SU-DHL-6 (cell line): ENCODE data around the gene HOOK2.
A peak's percentile ranks its signal among the peaks of the same experiment; 100 is the strongest.

Source experiments
- H2AFZ ChIP-seq: fragments of 200-600 bp; sonication (generic); 2 replicates; pipeline ENCODE4 v1.6.1; 2014; ENCODE audit warnings: low read depth, mild to moderate bottlenecking, moderate library complexity, mixed read lengths, antibody characterized with exemption, low read length; ENCODE audit not compliant: severe bottlenecking
- H3F3A ChIP-seq: fragments of 200-600 bp; shearing (Covaris generic); 2 replicates; pipeline ENCODE4 v1.6.0; 2016; ENCODE audit warnings: antibody characterized with exemption, mild to moderate bottlenecking; ENCODE audit not compliant: insufficient read depth
- H3K27ac ChIP-seq: fragments of 200-600 bp; sonication (generic); 2 replicates; pipeline ENCODE4 v1.5.1; 2016; ENCODE audit warnings: low read depth, mild to moderate bottlenecking, low read length, moderate library complexity, mixed read lengths
- H3K27me3 ChIP-seq: fragments of 200-600 bp; sonication (generic), shearing (Covaris generic); 2 replicates; pipeline ENCODE4 v1.6.0; 2014; ENCODE audit warnings: mild to moderate bottlenecking, low read length
- H3K36me3 ChIP-seq: fragments of 200-600 bp; sonication (generic); 2 replicates; pipeline ENCODE4 v1.6.1; 2014; ENCODE audit warnings: mild to moderate bottlenecking, low read length, mixed read lengths
- H3K4me2 ChIP-seq: fragments of 300-600, 200-600 bp; shearing (Covaris generic), sonication (generic); 2 replicates; pipeline ENCODE4 v1.6.0; 2014; ENCODE audit warnings: low read length, low read depth, mild to moderate bottlenecking; ENCODE audit not compliant: poor library complexity, severe bottlenecking
- H3K4me3 ChIP-seq: fragments of 200-600 bp; sonication (generic); 2 replicates; pipeline ENCODE4 v1.5.1; 2014; ENCODE audit warnings: antibody characterized with exemption, low read length, mild to moderate bottlenecking, mixed read lengths; ENCODE audit not compliant: insufficient read depth, poor library complexity, severe bottlenecking
- H3K79me2 ChIP-seq: fragments of 200-600 bp; sonication (generic); 2 replicates; pipeline ENCODE4 v1.6.1; 2014; ENCODE audit warnings: mild to moderate bottlenecking, low read length, moderate library complexity; ENCODE audit not compliant: insufficient read depth
- H3K9ac ChIP-seq: fragments of 200-600 bp; sonication (generic); 2 replicates; pipeline ENCODE4 v1.7.0; 2014; ENCODE audit warnings: mild to moderate bottlenecking, low read length
- H3K9me2 ChIP-seq: fragments of 200-600 bp; sonication (generic); replicated peaks from 2 replicates; pipeline ENCODE4 v1.6.1; 2014; ENCODE audit warnings: low read length; ENCODE audit not compliant: insufficient read depth
- H3K9me3 ChIP-seq: fragments of 200-600 bp; sonication (generic); 2 replicates; pipeline ENCODE4 v1.6.1; 2014; ENCODE audit warnings: low read length, mixed read lengths; ENCODE audit not compliant: insufficient read depth
- H4K20me1 ChIP-seq: fragments of 200-600 bp; sonication (generic); 2 replicates; pipeline ENCODE4 v1.6.1; 2014; ENCODE audit warnings: low read depth, mild to moderate bottlenecking, antibody characterized with exemption, low read length, moderate library complexity, mixed read lengths
- CTCF ChIP-seq: fragments of 200-600 bp; sonication (generic); IDR thresholded peaks from one replicate; pipeline ENCODE4 v1.5.1; 2017; ENCODE audit warnings: antibody characterized with exemption, mild to moderate bottlenecking, low read length, moderate library complexity; ENCODE audit not compliant: insufficient read depth, poor library complexity, severe bottlenecking
- EZH2phosphoT487 ChIP-seq: fragments of 200-600 bp; sonication (generic), shearing (Covaris generic); conservative IDR thresholded peaks from 2 replicates; pipeline ENCODE4 v1.6.1; 2018; ENCODE audit warnings: mild to moderate bottlenecking, antibody characterized with exemption, low read length, moderate library complexity, mixed read lengths

The HOOK2 gene

GRCh38 chr19:12778017-12778904 lies 2.9 kb upstream of the HOOK2 start:
- Histone ChIP-seq H3K9me2 (no peaks in the 10 kb centered on the region), H3K36me3 (no peaks in the 10 kb centered on the region), H3K79me2 (no peaks in the 10 kb centered on the region), H3K4me2 (peak overlapping the region; percentile 53), H4K20me1 (no peaks in the 10 kb centered on the region), H3K27me3 (no peaks in the 10 kb centered on the region), H3K9me3 (no peaks in the 10 kb centered on the region), H3F3A (no peaks in the 10 kb centered on the region), H3K4me3 (peak overlapping the region; percentile 9), H3K9ac (peak overlapping the region; percentile 39; the same call in 1 of the 2 replicates), H2AFZ (peak overlapping the region; percentile 70), H3K27ac (no peak overlapping the region)
- TF ChIP-seq CTCF (no peak), EZH2phosphoT487 (no peak)

GRCh38 chr19:12777217-12778016 lies 2.1 kb upstream of the HOOK2 start:
- Histone ChIP-seq H3K9me3 (no peaks in the 10 kb centered on the region), H3K9ac (peak overlapping the region; percentile 39; the same call in 1 of the 2 replicates), H3K79me2 (no peaks in the 10 kb centered on the region), H3K36me3 (no peaks in the 10 kb centered on the region), H3K27ac (no peak overlapping the region), H4K20me1 (no peaks in the 10 kb centered on the region), H3K4me3 (peak overlapping the region; percentile 9), H3F3A (no peaks in the 10 kb centered on the region), H3K9me2 (no peaks in the 10 kb centered on the region), H2AFZ (peak overlapping the region; percentile 70), H3K4me2 (peak overlapping the region; percentile 53), H3K27me3 (no peaks in the 10 kb centered on the region)
- TF ChIP-seq CTCF: peak; percentile 94
- TF ChIP-seq EZH2phosphoT487: no peak

- H3K27ac ChIP-seq: no peak overlapping the region
- H3K79me2 ChIP-seq: no peaks in the 10 kb centered on the region
- H3F3A ChIP-seq: no peaks in the 10 kb centered on the region
- no peak for TF ChIP-seq EZH2phosphoT487
- TF ChIP-seq CTCF: peak; percentile 12
- no peak overlapping the region for H2AFZ ChIP-seq
- H3K9me2 ChIP-seq: no peaks in the 10 kb centered on the region
- no peaks in the 10 kb centered on the region for H3K27me3 ChIP-seq
- H3K36me3 ChIP-seq: no peaks in the 10 kb centered on the region
- H3K9me3 ChIP-seq: no peaks in the 10 kb centered on the region
- no peak overlapping the region for H3K4me2 ChIP-seq
- H4K20me1 ChIP-seq: no peaks in the 10 kb centered on the region
- H3K9ac ChIP-seq: no peak overlapping the region
- no peak overlapping the region for H3K4me3 ChIP-seq
These were observed 1.8 kb downstream of the HOOK2 start for GRCh38 chr19:12773571-12773970.
